C1 segment of cervical spinal cord (tissue), 14 donors: ENCODE data around the gene PHF5A.

Experiments used
- DNase-seq, 14 donors: peaks; one replicate each; lab custom pipeline; 2025; lab: John Stamatoyannopoulos, UW

Gene PHF5A

DNA sequence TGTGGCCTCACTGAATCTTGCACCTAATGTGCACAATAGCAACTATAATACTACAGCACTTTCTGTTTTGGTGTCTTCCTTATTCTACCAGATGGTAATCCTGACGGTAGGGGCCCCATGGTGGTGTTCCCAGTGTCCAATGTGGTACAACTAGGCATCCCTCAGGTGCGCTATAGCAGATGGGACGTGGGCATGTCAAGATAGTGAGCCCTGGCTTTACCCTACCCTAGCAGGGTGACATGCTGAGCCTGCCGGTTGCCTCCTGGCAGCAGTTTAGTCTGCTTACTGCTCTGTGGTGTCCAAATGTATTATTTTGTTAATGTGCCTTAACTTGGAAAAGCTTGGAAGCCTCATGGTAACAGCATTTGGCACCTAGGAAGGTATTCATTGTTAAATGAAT, 19.6 kb upstream of the PHF5A start:
- DNase-seq = peak in 3 of 14 donors; percentile 37 to 97 (median 44)

DNA sequence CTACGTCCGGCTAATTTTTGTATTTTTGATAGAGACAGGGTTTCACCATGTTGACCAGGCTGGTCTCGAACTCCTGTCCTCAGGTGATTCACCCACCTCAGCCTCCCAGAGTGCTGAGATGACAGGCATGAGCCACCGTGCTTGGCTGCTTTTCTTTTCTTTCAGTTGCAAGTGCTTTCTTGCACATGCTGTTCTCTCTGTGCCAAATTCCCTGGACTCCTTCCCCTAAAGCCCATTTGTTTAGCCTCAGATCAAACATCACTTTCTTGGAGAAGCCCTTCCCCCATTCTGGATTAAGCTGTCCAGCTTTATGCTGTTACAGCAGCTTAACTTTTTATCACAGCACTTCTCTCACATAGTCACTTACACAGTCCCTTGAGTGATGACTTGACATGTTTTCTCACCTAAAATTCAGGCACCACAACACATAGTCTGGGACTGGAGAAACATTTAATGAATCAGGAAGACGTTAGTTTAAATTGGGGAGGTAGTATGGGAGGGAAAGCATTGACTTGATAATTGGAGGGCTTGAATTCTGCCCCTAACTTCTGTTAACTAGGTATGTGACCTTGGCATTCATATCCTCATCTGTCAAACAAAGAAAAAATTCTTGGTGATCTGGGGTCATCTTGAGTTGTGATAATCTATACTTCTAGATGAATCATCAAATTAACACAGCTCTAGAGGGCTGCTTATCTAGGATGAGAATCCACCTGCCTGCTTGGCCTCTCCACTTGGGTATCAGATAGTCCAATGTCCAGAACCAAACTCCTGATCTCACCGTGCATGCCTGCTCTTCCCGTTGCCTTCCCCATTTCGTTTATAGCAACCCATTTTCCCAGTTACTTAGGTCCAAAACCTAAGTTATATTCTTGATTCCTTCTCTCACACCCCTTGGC, 18.8 kb upstream of the PHF5A start:
- DNase-seq = no peak

- no peak for DNase-seq
Measured at GRCh38 chr22:41485033-41485432, 16.5 kb upstream of the PHF5A start.

- no peak for DNase-seq
Measured at GRCh38 chr22:41482319-41482935, 13.9 kb upstream of the PHF5A start.

GRCh38 chr22:41481925-41482318, 13.4 kb upstream of the PHF5A start:
- DNase-seq = peak in 2 of 14 donors; percentile 15 to 45

- DNase-seq = peak in 7 of 14 donors; percentile 11 to 49 (median 35)
Measured at GRCh38 chr22:41481131-41481830, 12.8 kb upstream of the PHF5A start.

DNA sequence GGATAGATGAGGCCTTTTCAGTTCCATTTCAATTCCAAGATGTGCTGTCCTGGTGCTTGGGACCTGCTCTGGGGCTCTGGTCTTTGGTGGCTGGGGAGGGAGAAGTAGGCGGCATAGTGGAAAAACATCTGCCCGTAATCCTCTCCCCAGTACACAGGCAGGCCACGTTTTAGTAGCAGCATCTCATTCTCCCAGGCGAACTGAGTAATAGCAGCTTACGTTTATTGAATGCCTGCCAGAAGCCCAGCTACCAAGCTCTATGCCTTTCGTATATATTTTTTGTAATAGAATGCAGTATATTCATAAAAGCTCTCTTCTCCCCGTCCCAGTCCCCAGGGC, 11.9 kb upstream of the PHF5A start:
- peak in 1 of 14 donors; percentile 48 for DNase-seq

GRCh38 chr22:41479671-41480396, 11.3 kb upstream of the PHF5A start:
- DNase-seq = peak in 11 of 14 donors; percentile 44 to 82 (median 58)

GRCh38 chr22:41478891-41479521, 10.5 kb upstream of the PHF5A start:
- peak in 2 of 14 donors; percentile 39 to 68 for DNase-seq

DNA sequence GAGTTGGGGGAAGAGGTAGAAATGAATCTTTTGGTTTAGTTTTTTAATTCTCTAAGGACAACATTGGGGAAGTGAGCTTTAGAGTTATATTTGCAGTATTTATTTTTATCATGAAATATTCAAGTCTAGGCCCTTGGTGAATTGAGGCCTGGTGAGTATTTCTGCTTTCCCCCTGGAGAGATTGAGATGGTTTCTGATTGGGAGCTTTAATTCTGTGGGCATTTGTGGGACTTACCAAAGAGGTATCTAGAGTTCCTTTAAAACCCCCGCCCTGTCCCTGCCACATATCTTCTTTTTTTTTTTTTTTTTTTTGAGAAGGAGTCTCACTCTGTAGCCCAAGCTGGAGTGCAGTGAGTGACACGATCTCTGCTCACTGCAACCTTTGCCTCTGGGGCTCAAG, 10.0 kb upstream of the PHF5A start:
- no peak for DNase-seq

DNA sequence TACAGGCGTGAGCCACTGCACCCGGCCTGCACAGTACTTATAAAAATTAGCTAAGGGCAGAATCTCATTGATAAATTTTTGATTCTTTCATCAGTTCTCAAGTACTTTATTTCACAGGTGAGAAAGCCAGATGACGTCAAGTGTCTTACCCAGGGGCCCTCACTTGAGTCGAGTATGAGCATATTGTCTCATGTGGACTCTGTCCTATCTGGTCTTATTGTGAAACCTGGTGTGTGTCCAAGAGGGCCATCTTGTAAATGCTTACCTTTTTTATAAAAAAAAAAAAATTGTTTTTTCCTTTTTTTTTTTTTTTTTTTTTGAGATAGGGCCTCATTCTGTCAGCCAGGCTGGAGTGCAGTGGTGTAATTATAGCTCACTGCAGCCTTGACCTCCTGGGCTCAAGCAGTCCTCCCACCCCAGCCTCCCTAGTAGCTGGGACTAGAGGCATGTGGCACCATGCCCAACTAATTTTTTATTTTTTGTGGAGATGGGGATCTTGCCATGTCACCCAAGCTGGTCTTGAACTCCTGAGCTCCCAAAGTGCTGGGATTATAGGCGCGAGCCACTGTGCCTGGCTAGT, 6.5 kb upstream of the PHF5A start:
- DNase-seq = no peak

DNA sequence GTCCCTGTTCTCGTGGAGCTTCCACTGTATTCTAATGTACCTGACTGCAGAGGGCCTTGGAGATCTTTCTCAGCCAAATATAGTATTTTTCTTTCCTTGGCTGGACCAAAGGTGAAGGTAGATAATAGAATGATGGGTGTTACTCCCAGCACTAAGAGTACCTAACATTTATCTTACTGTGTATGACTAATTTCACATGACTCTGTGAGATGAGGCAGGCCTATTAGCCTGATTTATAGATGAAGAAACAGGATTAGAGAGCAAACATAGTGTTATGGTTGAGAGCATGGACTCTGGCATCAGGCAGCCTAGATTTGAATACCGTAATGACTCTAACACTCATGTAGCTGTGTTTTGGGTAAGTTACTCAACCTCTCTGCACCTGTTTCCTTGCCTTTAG, 3.1 kb upstream of the PHF5A start:
- no peak for DNase-seq

DNA sequence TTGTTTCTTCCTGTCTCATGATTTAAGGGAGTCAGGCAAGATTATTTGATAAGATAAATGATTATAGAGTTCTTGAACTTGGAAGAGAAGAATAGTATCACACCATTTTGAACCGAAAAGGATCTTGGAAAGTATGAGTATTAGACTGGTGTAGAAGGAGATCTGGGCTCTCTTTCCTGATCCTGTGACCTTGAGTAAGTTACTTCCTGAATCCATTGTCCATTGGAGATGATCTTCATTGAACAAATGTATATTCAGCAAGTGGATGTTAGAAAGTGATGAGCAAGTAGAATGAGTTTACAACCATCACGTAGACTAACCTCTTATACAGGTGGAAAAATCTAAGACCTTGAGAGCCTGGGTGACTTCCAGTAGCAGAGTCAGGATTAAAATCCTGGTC, 2.4 kb upstream of the PHF5A start:
- DNase-seq = no peak

DNA sequence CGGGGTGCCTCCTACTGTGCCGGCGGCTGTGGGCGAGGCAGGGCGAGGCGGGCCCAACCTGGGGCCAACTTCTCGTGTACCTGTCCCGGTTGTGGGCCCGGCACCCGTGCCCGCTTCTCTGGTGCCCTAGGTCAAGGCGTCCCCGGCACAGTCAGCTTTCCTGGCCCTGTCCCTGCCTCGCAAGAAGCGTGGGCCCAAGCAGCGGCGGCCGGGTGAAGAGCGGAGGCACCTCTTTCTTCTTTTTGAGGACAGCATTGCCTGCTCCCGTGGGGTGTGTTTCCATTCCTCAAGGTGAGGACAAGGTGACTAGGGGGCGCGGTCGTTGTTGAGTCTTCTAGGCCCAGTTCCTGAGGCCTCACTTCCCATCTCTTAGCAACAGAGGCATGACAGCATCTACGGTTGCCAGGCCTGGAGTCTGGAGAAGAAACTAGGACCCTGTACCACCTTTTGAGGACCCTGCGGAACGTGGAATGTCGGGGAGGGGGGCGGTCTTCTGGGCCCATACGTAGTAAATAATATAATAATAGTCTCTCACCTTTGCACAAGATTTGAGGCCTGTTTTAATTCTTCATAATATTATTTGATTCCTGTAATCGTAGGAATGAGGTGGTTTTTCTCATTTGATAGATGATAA, 843 bp upstream of the PHF5A start:
- no peak for DNase-seq

GRCh38 chr22:41461901-41462300, 6.6 kb downstream of the PHF5A start:
- no peak for DNase-seq

- DNase-seq = peak in 8 of 14 donors; percentile 36 to 68 (median 48)
Measured at GRCh38 chr22:41460071-41460470, 8.4 kb downstream of the PHF5A start.

DNA sequence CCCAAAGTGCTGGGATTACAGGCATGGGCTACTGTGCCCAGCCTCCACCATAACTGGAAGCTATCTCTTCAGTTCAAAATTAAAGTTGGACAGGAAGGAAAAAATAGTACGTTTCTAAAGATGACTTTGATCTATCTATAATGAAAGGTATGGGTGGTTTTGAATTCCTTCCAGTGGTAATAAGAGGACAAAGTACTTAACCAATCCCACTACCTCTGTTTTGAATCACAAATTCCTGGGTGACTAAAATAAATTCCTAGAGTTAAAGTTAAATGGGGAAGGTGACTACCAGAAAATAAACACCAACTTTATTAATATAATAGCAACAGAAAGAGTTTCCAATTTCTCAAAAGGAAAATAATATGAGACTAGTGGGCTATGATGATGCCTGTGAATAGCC, 9.1 kb downstream of the PHF5A start:
- DNase-seq = no peak

DNA sequence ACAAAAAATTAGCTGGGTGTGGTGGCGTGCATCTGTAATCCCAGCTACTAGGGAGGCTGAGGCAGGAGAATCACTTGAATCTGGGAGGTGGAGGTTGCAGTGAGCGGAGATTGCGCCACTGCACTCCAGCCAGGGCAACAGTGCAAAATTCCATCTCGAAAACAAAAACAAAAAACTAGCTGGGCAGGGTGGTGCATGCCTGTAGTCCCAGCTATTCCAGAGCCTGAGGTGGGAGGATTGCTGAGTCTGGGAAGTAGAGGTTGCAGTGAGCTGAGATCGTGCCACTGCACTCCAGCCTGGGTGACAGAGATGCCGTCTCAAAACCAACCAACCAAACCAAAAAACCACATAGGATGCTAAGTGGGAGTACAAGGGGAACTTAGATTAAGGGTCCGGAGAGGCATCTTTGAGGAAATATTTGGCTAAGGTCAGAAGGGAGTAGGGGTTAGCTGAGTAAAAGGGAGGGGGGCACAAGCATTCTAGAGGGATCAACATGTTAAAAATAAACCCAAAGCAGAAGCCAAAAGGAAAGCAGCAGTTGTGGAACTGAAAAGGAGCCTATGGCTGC, 10.2 kb downstream of the PHF5A start:
- no peak for DNase-seq

- DNase-seq = peak; percentile 84 to 100 (median 96)
Measured at GRCh38 chr22:41448189-41448808, 20.2 kb downstream of the PHF5A start.
